Astrocyte (in vitro differentiated cells and primary cell): ENCODE measurements around the gene ABCC1. TPM values are rescaled to one million over a fixed set of nuclear protein-coding genes. Genes with fewer than 3 reads are reported as not detected.

Source experiments
- DNase-seq: peaks from one replicate; pipeline ENCODE4 v3.0.0-alpha.2; 2010; ENCODE audit warnings: low read depth
- FAIRE-seq: peaks from 2 replicates; lab custom pipeline; 2011; peaks lifted over from hg19 to GRCh38; lab: Jason Lieb, UNC
- H2AFZ ChIP-seq: 2 replicates; pipeline ENCODE4 v1.6.0; 2012; ENCODE audit warnings: low read depth, low read length, inconsistent platforms
- H3K27ac ChIP-seq: 2 replicates; pipeline ENCODE4 v1.5.1; 2011; ENCODE audit warnings: low read depth, low read length, inconsistent platforms
- H3K27me3 ChIP-seq: 2 replicates; pipeline ENCODE4 v1.6.0; 2011; ENCODE audit warnings: low read length, inconsistent platforms; ENCODE audit not compliant: insufficient read depth
- H3K36me3 ChIP-seq: 2 replicates; pipeline ENCODE4 v1.5.1; 2011; ENCODE audit warnings: low read length, inconsistent platforms; ENCODE audit not compliant: insufficient read depth
- H3K4me1 ChIP-seq: 2 replicates; pipeline ENCODE4 v1.5.1; 2011; ENCODE audit warnings: low read length, inconsistent platforms; ENCODE audit not compliant: insufficient read depth
- H3K4me2 ChIP-seq: 2 replicates; pipeline ENCODE4 v1.6.0; 2012; ENCODE audit warnings: low read length, inconsistent platforms
- H3K4me3 ChIP-seq: 2 replicates; pipeline ENCODE4 v1.5.1; 2011; ENCODE audit warnings: low read depth, mild to moderate bottlenecking, low read length, inconsistent platforms; ENCODE audit not compliant: insufficient read depth
- H3K79me2 ChIP-seq: 2 replicates; pipeline ENCODE4 v1.6.0; 2012; ENCODE audit warnings: mild to moderate bottlenecking, low read length, inconsistent platforms; ENCODE audit not compliant: insufficient read depth
- H3K9ac ChIP-seq: 2 replicates; pipeline ENCODE4 v1.6.0; 2012; ENCODE audit warnings: mild to moderate bottlenecking, low read length, inconsistent platforms
- H3K9me3 ChIP-seq: 2 replicates; pipeline ENCODE4 v1.5.1; 2012; ENCODE audit warnings: low read depth, mild to moderate bottlenecking, low read length, inconsistent platforms; ENCODE audit not compliant: insufficient read depth
- H4K20me1 ChIP-seq: 2 replicates; pipeline ENCODE4 v1.6.0; 2012; ENCODE audit warnings: low read length, inconsistent platforms; ENCODE audit not compliant: insufficient read depth
- H3K27ac Mint-ChIP-seq: one replicate; pipeline ENCODE4 v1.8.0; 2021; ENCODE audit warnings: mild to moderate bottlenecking, mixed read lengths; ENCODE audit not compliant: unreplicated experiment
- H3K27me3 Mint-ChIP-seq: one replicate; pipeline ENCODE4 v1.8.0; 2021; ENCODE audit warnings: low read depth, mixed read lengths; ENCODE audit not compliant: unreplicated experiment
- H3K36me3 Mint-ChIP-seq: one replicate; pipeline ENCODE4 v1.8.0; 2021; ENCODE audit warnings: low read depth, mixed read lengths; ENCODE audit not compliant: unreplicated experiment
- H3K4me1 Mint-ChIP-seq: one replicate; pipeline ENCODE4 v1.8.0; 2021; ENCODE audit warnings: low read depth, mixed read lengths; ENCODE audit not compliant: unreplicated experiment
- H3K4me3 Mint-ChIP-seq: one replicate; pipeline ENCODE4 v1.8.0; 2021; ENCODE audit warnings: mild to moderate bottlenecking, moderate library complexity, mixed read lengths; ENCODE audit not compliant: unreplicated experiment
- H3K9me3 Mint-ChIP-seq: one replicate; pipeline ENCODE4 v1.8.0; 2021; ENCODE audit warnings: mild to moderate bottlenecking, mixed read lengths; ENCODE audit not compliant: unreplicated experiment
- EZH2 ChIP-seq: IDR thresholded peaks from 2 replicates; pipeline ENCODE4 v1.6.1; 2012; ENCODE audit warnings: mild to moderate bottlenecking, low read length, inconsistent platforms; ENCODE audit not compliant: insufficient read depth
- total RNA-seq: library from RNA; stranded (reverse); gene quantifications from 2 replicates; pipeline ENCODE4 v1.2.1, GENCODE V29; 2021
- TF ChIP-seq, protein P1 (sequence below): IDR thresholded peaks from 2 replicates; pipeline ENCODE4 v1.5.1; 2011; ENCODE audit warnings: low read depth, mild to moderate bottlenecking, inconsistent platforms, low read length, moderate library complexity; ENCODE audit not compliant: insufficient read depth

Gene ABCC1
- total RNA-seq, 1 donor from 2014 or later, result 42.1 TPM

DNA sequence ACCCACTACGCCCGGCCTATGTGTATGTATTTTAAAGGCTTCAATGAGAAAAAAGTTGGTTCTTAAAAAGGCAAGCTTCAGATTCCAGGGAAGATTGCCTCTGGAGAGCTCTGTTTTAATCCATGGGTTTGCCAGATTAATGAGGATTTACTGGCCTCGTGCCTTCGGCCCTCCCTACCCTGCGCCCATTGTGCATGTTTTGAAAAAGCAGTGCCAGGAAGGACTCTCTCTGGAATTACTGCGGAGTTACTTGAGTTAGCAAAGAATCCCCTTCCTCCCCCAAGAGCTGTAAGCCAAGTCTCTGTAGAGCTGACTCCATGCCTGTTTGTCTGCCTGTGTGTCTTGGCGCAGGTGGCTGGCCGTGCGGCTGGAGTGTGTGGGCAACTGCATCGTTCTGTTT lies 175.0 kb downstream of the ABCC1 start:
- no peaks in the 10 kb centered on the region for H3K27me3 ChIP-seq
- no peak overlapping the region for H3K4me2 ChIP-seq
- no peak for FAIRE-seq
- Mint-ChIP-seq H3K9me3 (peaks cover 11% of the 10 kb centered on the region), H3K27ac (no peak overlapping the region), H3K36me3 (peaks cover 50% of the 10 kb centered on the region), H3K27me3 (no peaks in the 10 kb centered on the region), H3K4me3 (no peak overlapping the region), H3K4me1 (no peaks in the 10 kb centered on the region)
- peaks cover 25% of the 10 kb centered on the region for H3K36me3 ChIP-seq
- H3K9me3 ChIP-seq, result peaks cover 7% of the 10 kb centered on the region
- no peaks in the 10 kb centered on the region for H3K4me1 ChIP-seq
- DNase-seq, result no peak
- H3K27ac ChIP-seq, result no peak overlapping the region
- TF ChIP-seq, protein P1, sequence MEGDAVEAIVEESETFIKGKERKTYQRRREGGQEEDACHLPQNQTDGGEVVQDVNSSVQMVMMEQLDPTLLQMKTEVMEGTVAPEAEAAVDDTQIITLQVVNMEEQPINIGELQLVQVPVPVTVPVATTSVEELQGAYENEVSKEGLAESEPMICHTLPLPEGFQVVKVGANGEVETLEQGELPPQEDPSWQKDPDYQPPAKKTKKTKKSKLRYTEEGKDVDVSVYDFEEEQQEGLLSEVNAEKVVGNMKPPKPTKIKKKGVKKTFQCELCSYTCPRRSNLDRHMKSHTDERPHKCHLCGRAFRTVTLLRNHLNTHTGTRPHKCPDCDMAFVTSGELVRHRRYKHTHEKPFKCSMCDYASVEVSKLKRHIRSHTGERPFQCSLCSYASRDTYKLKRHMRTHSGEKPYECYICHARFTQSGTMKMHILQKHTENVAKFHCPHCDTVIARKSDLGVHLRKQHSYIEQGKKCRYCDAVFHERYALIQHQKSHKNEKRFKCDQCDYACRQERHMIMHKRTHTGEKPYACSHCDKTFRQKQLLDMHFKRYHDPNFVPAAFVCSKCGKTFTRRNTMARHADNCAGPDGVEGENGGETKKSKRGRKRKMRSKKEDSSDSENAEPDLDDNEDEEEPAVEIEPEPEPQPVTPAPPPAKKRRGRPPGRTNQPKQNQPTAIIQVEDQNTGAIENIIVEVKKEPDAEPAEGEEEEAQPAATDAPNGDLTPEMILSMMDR, result no peak
- no peak for TF ChIP-seq EZH2
- no peaks in the 10 kb centered on the region for H3K79me2 ChIP-seq
- H3K4me3 ChIP-seq, result no peak overlapping the region
- peaks cover 18% of the 10 kb centered on the region for H4K20me1 ChIP-seq
- H2AFZ ChIP-seq, result no peak overlapping the region
- no peak overlapping the region for H3K9ac ChIP-seq

DNA sequence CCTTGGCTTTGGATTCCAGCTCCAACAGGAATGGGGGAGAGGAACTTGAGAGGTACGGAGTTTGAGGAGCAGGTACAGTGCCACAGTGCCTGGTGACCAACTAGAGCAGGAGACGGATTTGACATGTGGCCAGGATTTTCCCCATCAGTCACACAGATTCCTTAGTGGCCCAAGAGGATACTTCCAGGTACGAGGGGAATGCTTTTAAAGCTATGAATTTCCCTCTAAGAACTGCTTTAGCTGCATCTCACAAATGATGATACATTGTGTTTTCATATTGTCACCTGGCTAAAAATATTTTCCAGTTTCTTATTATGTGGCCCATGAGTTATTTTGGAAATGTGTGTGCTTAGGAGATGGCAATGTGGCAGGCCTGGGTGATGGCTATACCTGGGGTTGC lies 175.6 kb downstream of the ABCC1 start:
- FAIRE-seq (no peak), DNase-seq (no peak)
- H3K27me3 ChIP-seq, result no peaks in the 10 kb centered on the region
- no peak overlapping the region for H3K9ac ChIP-seq
- H4K20me1 ChIP-seq, result peaks cover 13% of the 10 kb centered on the region
- Mint-ChIP-seq H3K36me3 (peaks cover 50% of the 10 kb centered on the region), H3K9me3 (peaks cover 11% of the 10 kb centered on the region), H3K27ac (no peak overlapping the region), H3K27me3 (no peaks in the 10 kb centered on the region), H3K4me1 (no peaks in the 10 kb centered on the region), H3K4me3 (no peak overlapping the region)
- H3K36me3 ChIP-seq, result peaks cover 25% of the 10 kb centered on the region
- H3K4me1 ChIP-seq, result no peaks in the 10 kb centered on the region
- no peaks in the 10 kb centered on the region for H3K79me2 ChIP-seq
- no peak overlapping the region for H3K4me3 ChIP-seq
- H3K4me2 ChIP-seq, result no peak overlapping the region
- no peak for TF ChIP-seq EZH2
- H3K9me3 ChIP-seq, result peaks cover 7% of the 10 kb centered on the region
- H3K27ac ChIP-seq, result no peak overlapping the region
- H2AFZ ChIP-seq, result no peak overlapping the region

DNA sequence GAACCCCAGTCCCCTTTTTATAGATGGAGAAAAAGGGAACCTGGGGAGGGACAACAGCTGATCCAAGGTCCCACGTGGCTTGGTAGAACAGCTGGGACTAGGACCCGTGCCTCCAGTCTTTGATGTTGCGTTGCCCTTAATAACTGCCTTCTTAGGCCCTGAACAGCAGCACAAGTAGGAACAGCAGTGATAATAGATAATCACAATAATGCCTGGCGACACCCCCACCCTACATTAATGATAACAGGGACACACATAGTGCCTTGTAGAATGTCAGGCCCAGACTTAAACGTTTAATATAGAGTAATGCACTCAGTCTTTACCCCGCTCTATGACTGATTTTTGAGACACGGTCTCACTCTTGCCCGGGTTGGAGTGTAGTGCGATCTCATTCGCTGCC lies 177.5 kb downstream of the ABCC1 start:
- Histone ChIP-seq H3K9ac (no peak overlapping the region), H4K20me1 (peaks cover 6% of the 10 kb centered on the region), H2AFZ (no peak overlapping the region), H3K9me3 (peaks cover 7% of the 10 kb centered on the region), H3K27me3 (no peaks in the 10 kb centered on the region), H3K36me3 (peaks cover 30% of the 10 kb centered on the region), H3K27ac (no peak overlapping the region), H3K4me3 (no peak overlapping the region), H3K4me1 (no peaks in the 10 kb centered on the region), H3K4me2 (no peak overlapping the region), H3K79me2 (no peaks in the 10 kb centered on the region)
- Mint-ChIP-seq H3K36me3 (peaks cover 41% of the 10 kb centered on the region), H3K9me3 (peaks cover 11% of the 10 kb centered on the region), H3K4me3 (no peak overlapping the region), H3K27ac (no peak overlapping the region), H3K4me1 (no peaks in the 10 kb centered on the region), H3K27me3 (no peaks in the 10 kb centered on the region)
- DNase-seq, result no peak
- no peak for TF ChIP-seq EZH2
- TF ChIP-seq, protein P1, result no peak
- no peak for FAIRE-seq
